IPS-20b (cell line): ENCODE measurements around the gene LGI1.
A peak's percentile ranks its signal among the peaks of the same experiment; 100 is the strongest.

Experiments
- H3K27ac ChIP-seq: one replicate; pipeline ENCODE4 v1.5.1; 2013; ENCODE audit warnings: low read length
- H3K27me3 ChIP-seq: 2 replicates; pipeline ENCODE4 v1.6.1; 2013; ENCODE audit warnings: mild to moderate bottlenecking, low read length, inconsistent platforms; ENCODE audit not compliant: insufficient read depth
- H3K36me3 ChIP-seq: 2 replicates; pipeline ENCODE4 v1.6.1; 2013; ENCODE audit warnings: low read depth, mild to moderate bottlenecking, inconsistent platforms, low read length, moderate library complexity; ENCODE audit not compliant: insufficient read depth
- H3K4me1 ChIP-seq: 2 replicates; pipeline ENCODE4 v1.6.1; 2013; ENCODE audit warnings: mild to moderate bottlenecking, control low read depth, inconsistent platforms, low read length, moderate library complexity; ENCODE audit not compliant: insufficient read depth
- H3K4me3 ChIP-seq: 2 replicates; pipeline ENCODE4 v1.5.1; 2013; ENCODE audit warnings: mild to moderate bottlenecking, low read length, inconsistent platforms
- H3K9ac ChIP-seq: 2 replicates; pipeline ENCODE4 v1.6.1; 2013; ENCODE audit warnings: low read depth, mild to moderate bottlenecking, inconsistent platforms, low read length, moderate library complexity
- H3K9me3 ChIP-seq: 2 replicates; pipeline ENCODE4 v1.6.1; 2013; ENCODE audit warnings: mild to moderate bottlenecking, low read depth, low read length, inconsistent platforms; ENCODE audit not compliant: insufficient read depth

Gene LGI1

DNA sequence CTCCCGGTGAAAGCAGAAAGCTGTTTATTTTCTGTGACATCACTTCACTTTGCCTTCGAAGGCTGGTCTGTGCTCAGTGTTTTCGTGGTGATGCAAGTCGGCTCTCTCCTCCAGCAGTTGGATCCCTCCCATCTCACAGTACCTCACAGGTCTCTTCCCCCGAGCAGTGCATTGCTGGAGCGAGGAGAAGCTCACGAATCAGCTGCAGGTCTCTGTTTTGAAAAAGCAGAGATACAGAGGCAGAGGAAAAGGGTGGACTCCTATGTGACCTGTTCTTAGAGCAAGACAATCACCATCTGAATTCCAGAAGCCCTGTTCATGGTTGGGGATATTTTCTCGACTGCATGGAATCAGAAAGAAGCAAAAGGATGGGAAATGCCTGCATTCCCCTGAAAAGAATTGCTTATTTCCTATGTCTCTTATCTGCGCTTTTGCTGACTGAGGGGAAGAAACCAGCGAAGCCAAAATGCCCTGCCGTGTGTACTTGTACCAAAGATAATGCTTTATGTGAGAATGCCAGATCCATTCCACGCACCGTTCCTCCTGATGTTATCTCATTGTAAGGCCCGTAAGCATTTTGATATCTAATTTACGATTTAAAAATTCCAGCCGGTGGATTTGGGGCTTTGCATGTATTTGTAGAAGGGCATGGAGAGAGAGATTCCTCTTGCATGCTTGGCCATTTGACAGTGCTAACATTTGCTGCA is at the start of gene LGI1:
LGI1 (plus strand) TSS at position 136 of the 707 bp plus-strand sequence; CDS start at position 345, 209 bp downstream.
- Histone ChIP-seq H3K36me3 (no peaks in the 10 kb centered on the region), H3K9ac (peak within 1 kb of the TSS; percentile 3; the same call in 1 of the 2 replicates), H3K27ac (no peak within 1 kb of the TSS), H3K4me3 (peak within 1 kb of the TSS; percentile 50), H3K27me3 (peaks cover 38% of the 10 kb centered on the region; the same call in 1 of the 2 replicates), H3K9me3 (no peaks in the 10 kb centered on the region), H3K4me1 (peaks cover 37% of the 10 kb centered on the region)

DNA sequence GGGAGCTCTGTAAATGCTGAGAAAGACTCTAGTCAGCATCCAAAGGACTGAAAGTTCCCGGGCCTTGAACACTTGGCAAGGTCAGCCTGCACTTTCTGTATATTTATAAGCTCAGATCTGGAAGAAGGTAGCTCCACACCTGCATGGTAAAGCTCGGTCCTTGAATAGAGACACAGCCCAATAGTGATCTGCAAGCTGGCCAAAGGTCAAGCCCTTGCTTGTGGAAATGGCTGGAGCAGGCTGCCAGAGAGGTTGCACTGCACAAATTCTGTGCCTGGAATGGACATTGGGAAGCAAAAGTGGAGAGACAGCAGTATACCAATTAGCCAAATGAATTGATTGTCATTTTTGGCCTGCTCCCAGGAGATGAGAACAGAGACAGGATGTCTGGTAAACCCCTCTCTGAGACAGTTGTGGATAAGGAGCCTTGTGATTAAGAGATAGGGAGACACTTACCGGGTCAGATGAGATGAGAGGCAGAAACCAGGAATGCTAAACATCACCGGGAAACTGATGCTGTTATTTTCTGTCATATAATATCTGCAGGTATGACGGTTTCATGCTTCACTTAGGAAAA is 47.3 kb upstream of the LGI1 start:
- H3K4me1 ChIP-seq = no peaks in the 10 kb centered on the region
- H3K27me3 ChIP-seq = no peaks in the 10 kb centered on the region
- no peak overlapping the region for H3K4me3 ChIP-seq
- no peaks in the 10 kb centered on the region for H3K9me3 ChIP-seq
- H3K36me3 ChIP-seq = no peaks in the 10 kb centered on the region
- no peak overlapping the region for H3K9ac ChIP-seq
- no peak overlapping the region for H3K27ac ChIP-seq

DNA sequence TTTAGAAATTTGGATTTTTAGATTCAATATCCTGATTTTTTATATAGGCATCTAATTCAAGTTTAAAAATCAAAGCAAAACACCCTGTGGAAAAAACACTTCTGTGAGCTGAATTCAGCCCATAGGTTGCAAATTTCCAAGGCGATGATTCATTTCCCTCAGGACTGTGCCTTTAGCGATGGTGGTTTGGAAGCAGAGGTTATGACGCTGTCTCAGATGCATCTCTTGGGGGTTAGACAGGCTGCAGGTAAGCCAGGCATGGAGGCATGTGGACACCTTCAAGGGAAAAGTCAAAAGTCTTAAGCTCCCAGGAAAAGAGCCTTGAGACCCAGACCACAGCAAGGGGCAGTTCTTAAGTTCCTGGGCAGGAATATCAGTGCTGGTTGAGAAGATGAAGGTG is 45.8 kb upstream of the LGI1 start:
- H3K27ac ChIP-seq = no peak overlapping the region
- no peaks in the 10 kb centered on the region for H3K9me3 ChIP-seq
- H3K4me3 ChIP-seq = no peak overlapping the region
- no peaks in the 10 kb centered on the region for H3K36me3 ChIP-seq
- no peaks in the 10 kb centered on the region for H3K27me3 ChIP-seq
- H3K9ac ChIP-seq = no peak overlapping the region
- no peaks in the 10 kb centered on the region for H3K4me1 ChIP-seq

DNA sequence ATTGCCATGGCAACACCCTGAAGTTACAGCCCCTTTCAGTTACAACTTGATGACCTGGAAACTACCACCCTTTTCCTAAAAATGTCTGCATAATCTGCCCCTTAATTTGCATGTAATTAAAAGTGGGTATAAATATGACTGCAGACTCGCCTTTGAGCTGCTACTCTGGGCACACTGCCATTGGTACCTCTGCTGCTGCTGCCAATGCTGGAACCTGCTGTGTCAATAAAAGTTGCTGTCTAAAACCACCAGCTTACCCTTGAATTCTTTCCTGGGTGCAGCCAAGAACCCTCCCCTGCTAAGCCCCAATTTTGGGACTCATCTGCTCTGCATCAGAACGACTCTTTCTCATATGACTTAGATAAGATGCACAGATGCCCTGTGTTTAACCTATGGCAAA is 45.1 kb upstream of the LGI1 start:
- no peaks in the 10 kb centered on the region for H3K27me3 ChIP-seq
- no peak overlapping the region for H3K9ac ChIP-seq
- H3K4me3 ChIP-seq = no peak overlapping the region
- H3K36me3 ChIP-seq = no peaks in the 10 kb centered on the region
- H3K27ac ChIP-seq = no peak overlapping the region
- H3K9me3 ChIP-seq = no peaks in the 10 kb centered on the region
- no peaks in the 10 kb centered on the region for H3K4me1 ChIP-seq

DNA sequence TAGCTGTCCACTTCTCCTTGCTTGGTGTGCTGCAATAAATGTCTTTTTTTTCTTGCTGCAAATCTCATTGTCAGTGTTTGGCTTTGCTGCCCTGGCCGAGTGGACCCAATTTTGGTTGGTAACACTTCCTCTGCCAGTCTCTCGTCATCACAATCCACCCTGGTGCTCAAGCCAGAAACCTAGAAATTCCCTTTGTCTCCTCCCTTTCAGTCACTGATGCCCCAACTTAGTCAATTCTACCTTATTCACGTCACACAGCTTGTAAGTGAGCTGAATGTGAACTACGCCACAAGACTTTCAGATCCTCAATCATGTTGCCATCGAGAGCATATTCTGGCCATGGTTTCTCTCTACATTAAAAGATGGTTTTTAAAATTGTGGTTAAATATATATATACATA is 42.4 kb upstream of the LGI1 start:
- no peak overlapping the region for H3K27ac ChIP-seq
- H3K9ac ChIP-seq = no peak overlapping the region
- H3K27me3 ChIP-seq = no peaks in the 10 kb centered on the region
- peaks cover 11% of the 10 kb centered on the region; the same call in 1 of the 2 replicates for H3K4me1 ChIP-seq
- no peak overlapping the region for H3K4me3 ChIP-seq
- H3K9me3 ChIP-seq = no peaks in the 10 kb centered on the region
- no peaks in the 10 kb centered on the region for H3K36me3 ChIP-seq

DNA sequence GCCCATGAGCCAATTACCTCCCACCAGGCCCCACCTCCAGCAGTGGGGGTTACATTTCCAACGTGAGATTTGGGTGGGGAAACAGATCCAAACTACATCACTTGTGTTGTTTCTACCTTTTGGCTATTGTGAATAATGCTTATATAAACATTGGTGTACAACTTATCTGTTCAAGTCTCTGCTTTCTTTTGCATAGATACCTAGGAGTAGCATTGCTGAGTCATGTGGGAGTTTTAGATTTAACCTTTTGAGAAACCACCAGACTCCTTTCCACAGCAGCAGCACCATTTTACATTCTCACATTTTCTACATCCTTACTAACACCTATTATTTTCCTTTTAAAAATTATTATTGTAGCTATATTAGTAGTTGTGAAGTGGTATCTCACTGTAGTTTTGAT is 41.0 kb upstream of the LGI1 start:
- no peaks in the 10 kb centered on the region for H3K9me3 ChIP-seq
- peaks cover 11% of the 10 kb centered on the region; the same call in 1 of the 2 replicates for H3K4me1 ChIP-seq
- no peaks in the 10 kb centered on the region for H3K27me3 ChIP-seq
- no peak overlapping the region for H3K27ac ChIP-seq
- no peak overlapping the region for H3K4me3 ChIP-seq
- H3K36me3 ChIP-seq = no peaks in the 10 kb centered on the region
- no peak overlapping the region for H3K9ac ChIP-seq

DNA sequence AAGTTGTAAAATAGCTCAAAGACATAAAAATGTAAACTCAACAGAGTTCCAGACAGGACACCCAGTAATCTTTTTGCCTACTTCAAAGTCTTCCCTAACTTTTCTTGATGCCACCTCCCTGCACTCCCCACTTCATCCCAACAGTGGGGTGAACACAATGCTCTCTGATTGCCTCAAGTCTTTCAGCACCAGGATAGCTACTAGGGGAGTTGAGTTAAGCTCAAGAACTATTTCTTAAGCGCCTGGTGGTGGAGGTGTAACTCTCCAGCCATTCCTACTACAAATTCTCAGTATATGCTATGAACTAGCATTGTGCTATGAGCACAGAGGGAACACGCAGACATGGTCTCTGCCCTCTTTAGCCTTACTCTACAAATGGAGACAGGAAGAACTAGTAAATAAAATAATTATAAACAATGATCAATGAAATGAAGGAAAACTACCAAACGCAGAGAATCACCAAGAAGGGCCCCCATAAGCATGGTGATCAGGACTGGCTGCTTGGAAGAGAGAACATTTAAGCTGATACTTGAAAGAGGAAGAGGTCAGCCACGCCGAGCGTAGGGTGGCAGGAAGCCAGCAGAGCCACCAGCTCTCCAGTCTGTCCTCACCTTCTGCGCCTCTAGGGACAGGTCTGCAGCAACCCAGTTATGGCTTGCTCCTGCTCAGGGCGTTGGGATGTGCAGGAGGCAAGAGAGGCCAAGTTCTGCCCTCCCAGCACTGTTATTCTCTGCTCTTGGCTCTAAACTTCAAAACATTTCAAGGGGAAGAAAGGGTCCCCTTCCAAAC is 38.6 kb upstream of the LGI1 start:
- Histone ChIP-seq H3K36me3 (no peaks in the 10 kb centered on the region), H3K27ac (no peak overlapping the region), H3K4me1 (peaks cover 11% of the 10 kb centered on the region; the same call in 1 of the 2 replicates), H3K9me3 (no peaks in the 10 kb centered on the region), H3K4me3 (0 out of 2 replicates have a peak overlapping the region, but pooled peaks have one; percentile 6), H3K9ac (no peak overlapping the region), H3K27me3 (no peaks in the 10 kb centered on the region)

DNA sequence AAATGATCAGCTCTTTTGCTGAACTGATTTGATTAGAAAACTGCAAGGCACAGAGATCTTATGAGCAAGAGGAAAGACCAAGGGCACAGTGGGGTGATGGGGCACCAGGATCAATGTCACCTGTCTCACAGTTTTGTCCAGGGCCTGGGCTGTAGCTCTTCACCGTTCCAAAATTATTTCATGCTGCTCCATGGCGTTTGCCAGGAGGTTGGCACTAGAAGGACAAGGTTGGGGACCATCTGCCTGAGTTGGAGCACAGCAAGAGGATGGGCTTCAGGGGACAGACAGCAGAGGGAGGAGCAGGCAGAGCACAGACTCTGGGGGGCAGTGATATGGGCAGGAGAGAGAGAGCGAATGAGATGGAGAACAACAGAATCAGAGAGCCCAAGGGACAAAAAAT is 37.8 kb upstream of the LGI1 start:
- no peak overlapping the region for H3K4me3 ChIP-seq
- H3K4me1 ChIP-seq = peaks cover 11% of the 10 kb centered on the region; the same call in 1 of the 2 replicates
- no peaks in the 10 kb centered on the region for H3K27me3 ChIP-seq
- H3K9me3 ChIP-seq = no peaks in the 10 kb centered on the region
- H3K36me3 ChIP-seq = no peaks in the 10 kb centered on the region
- no peak overlapping the region for H3K9ac ChIP-seq
- no peak overlapping the region for H3K27ac ChIP-seq

DNA sequence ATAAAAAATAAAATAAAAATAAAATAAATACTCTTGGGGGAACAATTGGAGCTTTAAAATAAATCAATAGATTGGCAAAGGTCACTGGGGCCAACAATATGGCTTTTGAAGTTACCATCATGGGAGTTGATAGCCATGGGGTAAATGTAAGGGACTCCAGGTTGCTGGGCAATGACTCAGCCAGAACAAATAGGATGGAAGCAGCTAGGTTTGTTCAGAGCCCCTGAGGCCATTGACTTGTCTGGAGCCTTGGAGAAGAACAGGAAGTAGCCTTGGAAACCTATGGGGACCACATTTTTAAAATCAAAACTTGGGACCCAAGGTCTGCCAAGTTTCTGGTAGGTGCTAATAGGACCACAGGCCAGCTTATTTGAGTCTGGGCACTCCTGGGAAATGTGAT is 35.2 kb upstream of the LGI1 start:
- H3K36me3 ChIP-seq = no peaks in the 10 kb centered on the region
- no peak overlapping the region for H3K27ac ChIP-seq
- peaks cover 4% of the 10 kb centered on the region; the same call in 1 of the 2 replicates for H3K27me3 ChIP-seq
- H3K9ac ChIP-seq = no peak overlapping the region
- no peaks in the 10 kb centered on the region for H3K9me3 ChIP-seq
- no peak overlapping the region for H3K4me3 ChIP-seq
- peaks cover 11% of the 10 kb centered on the region; the same call in 1 of the 2 replicates for H3K4me1 ChIP-seq

DNA sequence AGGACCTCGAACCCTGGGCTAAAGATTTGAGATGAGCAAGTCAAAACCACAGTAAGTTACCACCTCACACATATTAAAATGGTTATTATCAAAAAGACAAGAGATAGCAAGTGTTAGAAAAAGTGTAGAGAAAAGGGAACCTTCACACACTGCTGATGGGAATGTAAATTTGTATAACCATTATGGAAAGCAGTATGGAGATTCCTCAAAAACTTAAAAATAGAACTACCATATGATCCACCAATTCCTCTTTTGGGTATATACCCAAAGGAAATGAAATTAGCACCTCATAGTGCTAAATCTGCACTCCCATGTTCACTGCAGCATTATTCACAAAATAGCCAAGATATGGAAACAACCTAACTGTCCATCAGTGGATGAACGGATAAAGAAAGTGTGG is 34.6 kb upstream of the LGI1 start:
- Histone ChIP-seq H3K27me3 (peaks cover 4% of the 10 kb centered on the region; the same call in 1 of the 2 replicates), H3K9ac (no peak overlapping the region), H3K9me3 (no peaks in the 10 kb centered on the region), H3K4me3 (no peak overlapping the region), H3K36me3 (no peaks in the 10 kb centered on the region), H3K4me1 (peaks cover 11% of the 10 kb centered on the region; the same call in 1 of the 2 replicates), H3K27ac (no peak overlapping the region)

DNA sequence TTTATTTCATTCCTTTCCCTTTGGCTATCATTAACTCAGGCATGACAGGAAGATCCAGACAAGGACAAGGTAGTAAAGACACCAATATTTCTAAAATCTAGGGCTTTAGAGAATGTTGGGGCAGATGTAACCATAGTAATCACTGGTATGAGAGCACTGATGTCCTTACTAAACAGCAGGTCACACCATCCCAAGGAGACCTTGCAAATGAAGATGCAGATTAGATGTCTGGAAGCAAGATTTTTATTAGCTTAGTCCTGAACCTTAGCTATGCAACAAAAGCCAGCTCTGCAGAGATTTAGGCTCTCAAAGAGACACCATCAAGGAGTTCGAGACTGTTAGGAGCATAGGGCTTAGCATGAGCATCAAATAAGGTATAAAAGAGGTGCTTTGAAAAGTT is 31.7 kb upstream of the LGI1 start:
- H3K36me3 ChIP-seq = no peaks in the 10 kb centered on the region
- no peak overlapping the region for H3K4me3 ChIP-seq
- no peak overlapping the region for H3K9ac ChIP-seq
- peaks cover 4% of the 10 kb centered on the region; the same call in 1 of the 2 replicates for H3K27me3 ChIP-seq
- no peak overlapping the region for H3K27ac ChIP-seq
- no peaks in the 10 kb centered on the region for H3K4me1 ChIP-seq
- no peaks in the 10 kb centered on the region for H3K9me3 ChIP-seq
